MCF 10A (cell line): ENCODE data around the gene CNOT6L. TPM values are rescaled to one million over a fixed set of nuclear protein-coding genes. Genes with fewer than 3 reads are reported as not detected.

Experiments
- BruUV-seq: library from RNA; stranded (reverse); fragments of 400-500 nt; replicated peaks from 2 replicates; lab custom pipeline; 2021; lab: Mats Ljungman, UMichigan
- CTCF ChIA-PET: fragments of 300-600 bp; sonication (Branson Sonifier 250); formaldehyde crosslinking; extraction: SDS; loops from one replicate; lab custom pipeline; 2021; ENCODE audit warnings: antibody characterized with exemption, inconsistent platforms; lab: Yijun Ruan, JAX
- POLR2A ChIA-PET: fragments of 300-600, 350-650 bp; sonication (Branson Sonifier 250); formaldehyde crosslinking; extraction: SDS; loops from one replicate; lab custom pipeline; 2020; ENCODE audit warnings: antibody characterized with exemption, inconsistent platforms; lab: Yijun Ruan, JAX
- DNase-seq: peaks from one replicate; pipeline ENCODE4 v3.0.0-alpha.2; 2018; ENCODE audit not compliant: unreplicated experiment
- H3K27ac Mint-ChIP-seq: one replicate; pipeline ENCODE4 v1.8.0; 2022; ENCODE audit warnings: mild to moderate bottlenecking, low read depth, mixed read lengths; ENCODE audit not compliant: unreplicated experiment
- H3K27me3 Mint-ChIP-seq: one replicate; pipeline ENCODE4 v1.8.0; 2022; ENCODE audit warnings: mixed read lengths; ENCODE audit not compliant: insufficient read depth, unreplicated experiment
- H3K36me3 Mint-ChIP-seq: one replicate; pipeline ENCODE4 v1.8.0; 2022; ENCODE audit warnings: mild to moderate bottlenecking, moderate library complexity, mixed read lengths; ENCODE audit not compliant: insufficient read depth, unreplicated experiment
- H3K4me1 Mint-ChIP-seq: one replicate; pipeline ENCODE4 v1.8.0; 2022; ENCODE audit warnings: mixed read lengths; ENCODE audit not compliant: insufficient read depth, unreplicated experiment
- H3K4me3 Mint-ChIP-seq: one replicate; pipeline ENCODE4 v1.8.0; 2022; ENCODE audit warnings: mild to moderate bottlenecking, moderate library complexity, mixed read lengths; ENCODE audit not compliant: unreplicated experiment
- H3K9me3 Mint-ChIP-seq: one replicate; pipeline ENCODE4 v1.8.0; 2022; ENCODE audit warnings: mixed read lengths; ENCODE audit not compliant: unreplicated experiment
- CTCF ChIP-seq: fragments of 200-600 bp; IDR thresholded peaks from one replicate; pipeline ENCODE4 v1.8.0; 2022; ENCODE audit warnings: antibody characterized with exemption, mild to moderate bottlenecking; ENCODE audit not compliant: unreplicated experiment
- intact Hi-C: fragments of 100-400 bp; cut with micrococcal nuclease; formaldehyde crosslinking; loops from 2 replicates; pipeline ENCODE4 v1.14.1; 2022
- total RNA-seq: library from RNA; stranded (reverse); gene quantifications from 2 replicates; pipeline ENCODE4 v1.2.3, GENCODE V29; 2022

Gene CNOT6L
- total RNA-seq, 1 experiment from 2014 or later = 47.3 TPM

- no peak overlapping the region for H3K4me3 Mint-ChIP-seq
- POLR2A ChIA-PET = interaction anchor here (0.6 to 1.4 kb wide), 4 partner anchors 9 to 25 kb away, joined by 3 to 5 read pairs (median 3); no protein-coding TSS in a partner anchor
Observed at GRCh38 chr4:77845400-77845799, 26.2 kb upstream of the CNOT6L start.

DNA sequence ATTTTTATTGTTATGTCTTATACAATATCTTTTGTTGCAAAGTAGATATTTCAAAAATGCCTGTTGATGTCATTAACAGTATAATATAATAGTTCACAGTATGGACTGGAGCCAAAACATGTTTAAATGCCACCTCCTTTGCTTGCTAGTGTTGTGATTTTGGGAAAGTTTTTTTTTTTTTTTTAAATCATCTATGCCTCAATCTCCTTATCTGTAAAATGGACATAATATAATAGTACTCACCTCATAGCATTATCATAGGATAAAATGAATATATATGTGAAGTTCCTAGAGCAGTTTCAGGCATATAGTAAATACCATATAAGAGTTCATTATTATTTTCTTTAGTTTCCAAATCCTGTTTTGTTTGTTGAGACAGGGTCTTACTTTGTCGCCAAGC is 25.2 kb upstream of the CNOT6L start:
- BruUV-seq = no TSS peak
- Mint-ChIP-seq H3K36me3 (no peaks in the 10 kb centered on the region), H3K4me1 (no peaks in the 10 kb centered on the region), H3K27ac (no peak overlapping the region), H3K9me3 (no peaks in the 10 kb centered on the region), H3K27me3 (no peaks in the 10 kb centered on the region), H3K4me3 (no peak overlapping the region)
- POLR2A ChIA-PET = interaction anchor here (0.8 to 1.4 kb wide), 3 partner anchors 8 to 24 kb away, joined by 3 to 5 read pairs (median 4); no protein-coding TSS in a partner anchor
- TF ChIP-seq CTCF = no peak
- DNase-seq = no peak
- CTCF ChIA-PET = interaction anchor here (1.0 kb wide), 1 partner anchor 458 kb away, joined by 4 read pairs; no protein-coding TSS in a partner anchor
- intact Hi-C loops = no loop called here

More at GRCh38 chr4:77845400-77845799, 26.2 kb upstream of the CNOT6L start:
- no peaks in the 10 kb centered on the region for H3K4me1 Mint-ChIP-seq
- H3K36me3 Mint-ChIP-seq = no peaks in the 10 kb centered on the region
- intact Hi-C loops = no loop called here
- H3K9me3 Mint-ChIP-seq = no peaks in the 10 kb centered on the region
- no peak for DNase-seq
- H3K27ac Mint-ChIP-seq = no peak overlapping the region
- CTCF ChIA-PET = interaction anchor here (1.0 to 1.1 kb wide), 2 partner anchors 8 to 459 kb away, joined by 3 to 4 read pairs; no protein-coding TSS in a partner anchor
- TF ChIP-seq CTCF = no peak
- BruUV-seq = no TSS peak
- H3K27me3 Mint-ChIP-seq = no peaks in the 10 kb centered on the region

DNA sequence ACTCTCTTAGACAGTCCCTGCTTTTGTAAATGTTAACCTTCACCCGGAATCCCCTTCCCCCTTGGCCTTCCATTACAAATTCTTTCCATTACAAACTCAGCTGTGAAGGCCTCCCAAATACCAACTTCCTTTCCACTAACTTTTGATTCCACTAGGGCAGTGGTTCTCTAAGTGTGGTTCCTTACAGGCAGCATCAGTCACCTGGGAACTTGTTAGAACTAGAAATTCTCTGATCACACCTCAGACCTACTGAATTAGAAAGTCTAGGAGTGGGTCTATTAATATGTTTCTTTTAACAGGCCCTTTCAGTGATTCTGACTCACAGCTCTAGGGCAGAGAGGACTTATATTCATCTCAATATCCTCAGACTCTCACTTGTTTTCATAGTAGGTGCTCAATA is 24.5 kb upstream of the CNOT6L start:
- no peaks in the 10 kb centered on the region for H3K9me3 Mint-ChIP-seq
- H3K27ac Mint-ChIP-seq = no peak overlapping the region
- TF ChIP-seq CTCF = no peak
- no peaks in the 10 kb centered on the region for H3K4me1 Mint-ChIP-seq
- H3K27me3 Mint-ChIP-seq = no peaks in the 10 kb centered on the region
- no TSS peak for BruUV-seq
- H3K4me3 Mint-ChIP-seq = no peak overlapping the region
- intact Hi-C loops = no loop called here
- ChIA-PET POLR2A (interaction anchor here (0.8 to 1.0 kb wide), 2 partner anchors 8 to 23 kb away, joined by 3 to 4 read pairs; no protein-coding TSS in a partner anchor), CTCF (no interaction called here)
- no peak for DNase-seq
- no peaks in the 10 kb centered on the region for H3K36me3 Mint-ChIP-seq

DNA sequence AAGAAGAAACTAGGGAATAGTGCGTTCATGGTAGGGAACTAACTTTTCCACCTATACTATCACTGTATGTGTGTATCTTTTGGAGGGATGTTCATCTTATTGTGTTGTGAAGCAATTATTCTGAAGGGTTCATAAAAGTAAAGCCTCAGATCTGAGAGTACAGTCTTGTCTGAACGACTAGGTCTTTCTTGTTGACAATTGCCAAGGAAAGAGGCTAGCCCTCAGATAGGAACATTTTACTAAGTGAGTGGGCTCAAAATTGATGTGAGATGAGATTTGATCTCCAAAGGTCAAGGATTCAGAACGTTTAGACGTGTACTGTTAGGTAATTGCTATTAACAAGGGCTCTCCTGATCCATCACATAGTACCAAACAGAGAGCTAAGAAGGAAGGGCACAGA is 15.2 kb upstream of the CNOT6L start:
- Mint-ChIP-seq H3K4me1 (peaks cover 8% of the 10 kb centered on the region), H3K27ac (no peak overlapping the region), H3K9me3 (no peaks in the 10 kb centered on the region), H3K27me3 (no peaks in the 10 kb centered on the region), H3K36me3 (no peaks in the 10 kb centered on the region), H3K4me3 (no peak overlapping the region)
- ChIA-PET POLR2A (interaction anchor here (1.2 to 6.7 kb wide), 5 partner anchors 10 to 28 kb away, joined by 3 to 99 read pairs (median 19); partner anchors contain the start of genes CNOT6L and MRPL1), CTCF (interaction anchor here (0.6 kb wide), 1 partner anchor 14 kb away, joined by 3 read pairs; no protein-coding TSS in a partner anchor)
- intact Hi-C loops = no loop called here
- no peak for TF ChIP-seq CTCF
- no TSS peak for BruUV-seq
- DNase-seq = no peak
